ENCODE data around the gene RHBDF1.

Gene RHBDF1

DNA sequence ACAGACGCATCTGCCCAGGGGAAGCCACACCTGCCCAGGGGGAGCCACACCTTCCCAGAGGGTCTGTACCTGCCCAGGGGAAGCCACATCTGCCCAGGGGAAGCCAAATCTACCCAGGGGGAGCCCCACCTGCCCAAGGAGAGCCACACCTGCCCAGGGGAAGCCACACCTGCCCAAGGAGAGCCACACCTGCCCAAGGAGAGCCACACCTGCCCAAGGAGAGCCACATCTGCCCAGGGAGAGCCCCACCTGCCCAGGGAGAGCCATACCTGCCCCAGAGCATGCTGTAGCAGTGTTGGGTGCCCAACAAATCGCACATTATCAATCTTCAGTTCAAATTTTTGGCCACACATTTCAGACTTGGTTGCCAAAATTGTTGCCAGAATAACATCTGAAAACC lies 46.4 kb upstream of the RHBDF1 start:
- ATAC-seq (ENCODE audit: low read depth) (no peak), DNase-seq (ENCODE audit: low spot score) (no peak)
- Histone ChIP-seq H3K4me1 (ENCODE audit: insufficient read depth, poor library complexity, severe bottlenecking) (no peaks in the 10 kb centered on the region), H3K4me3 (ENCODE audit: severe bottlenecking) (no peak overlapping the region), H3K36me3 (ENCODE audit: low read depth) (peaks cover 30% of the 10 kb centered on the region), H3K27ac (ENCODE audit: poor library complexity, severe bottlenecking) (no peak overlapping the region), H3K27me3 (ENCODE audit: insufficient read depth, poor library complexity, severe bottlenecking) (no peaks in the 10 kb centered on the region), H3K9me3 (ENCODE audit: severe bottlenecking) (no peaks in the 10 kb centered on the region)
- TF ChIP-seq, protein P1, sequence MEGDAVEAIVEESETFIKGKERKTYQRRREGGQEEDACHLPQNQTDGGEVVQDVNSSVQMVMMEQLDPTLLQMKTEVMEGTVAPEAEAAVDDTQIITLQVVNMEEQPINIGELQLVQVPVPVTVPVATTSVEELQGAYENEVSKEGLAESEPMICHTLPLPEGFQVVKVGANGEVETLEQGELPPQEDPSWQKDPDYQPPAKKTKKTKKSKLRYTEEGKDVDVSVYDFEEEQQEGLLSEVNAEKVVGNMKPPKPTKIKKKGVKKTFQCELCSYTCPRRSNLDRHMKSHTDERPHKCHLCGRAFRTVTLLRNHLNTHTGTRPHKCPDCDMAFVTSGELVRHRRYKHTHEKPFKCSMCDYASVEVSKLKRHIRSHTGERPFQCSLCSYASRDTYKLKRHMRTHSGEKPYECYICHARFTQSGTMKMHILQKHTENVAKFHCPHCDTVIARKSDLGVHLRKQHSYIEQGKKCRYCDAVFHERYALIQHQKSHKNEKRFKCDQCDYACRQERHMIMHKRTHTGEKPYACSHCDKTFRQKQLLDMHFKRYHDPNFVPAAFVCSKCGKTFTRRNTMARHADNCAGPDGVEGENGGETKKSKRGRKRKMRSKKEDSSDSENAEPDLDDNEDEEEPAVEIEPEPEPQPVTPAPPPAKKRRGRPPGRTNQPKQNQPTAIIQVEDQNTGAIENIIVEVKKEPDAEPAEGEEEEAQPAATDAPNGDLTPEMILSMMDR (IDR thresholded peaks at IDR 0.05; ENCODE audit: poor library complexity, severe bottlenecking) = no peak

DNA sequence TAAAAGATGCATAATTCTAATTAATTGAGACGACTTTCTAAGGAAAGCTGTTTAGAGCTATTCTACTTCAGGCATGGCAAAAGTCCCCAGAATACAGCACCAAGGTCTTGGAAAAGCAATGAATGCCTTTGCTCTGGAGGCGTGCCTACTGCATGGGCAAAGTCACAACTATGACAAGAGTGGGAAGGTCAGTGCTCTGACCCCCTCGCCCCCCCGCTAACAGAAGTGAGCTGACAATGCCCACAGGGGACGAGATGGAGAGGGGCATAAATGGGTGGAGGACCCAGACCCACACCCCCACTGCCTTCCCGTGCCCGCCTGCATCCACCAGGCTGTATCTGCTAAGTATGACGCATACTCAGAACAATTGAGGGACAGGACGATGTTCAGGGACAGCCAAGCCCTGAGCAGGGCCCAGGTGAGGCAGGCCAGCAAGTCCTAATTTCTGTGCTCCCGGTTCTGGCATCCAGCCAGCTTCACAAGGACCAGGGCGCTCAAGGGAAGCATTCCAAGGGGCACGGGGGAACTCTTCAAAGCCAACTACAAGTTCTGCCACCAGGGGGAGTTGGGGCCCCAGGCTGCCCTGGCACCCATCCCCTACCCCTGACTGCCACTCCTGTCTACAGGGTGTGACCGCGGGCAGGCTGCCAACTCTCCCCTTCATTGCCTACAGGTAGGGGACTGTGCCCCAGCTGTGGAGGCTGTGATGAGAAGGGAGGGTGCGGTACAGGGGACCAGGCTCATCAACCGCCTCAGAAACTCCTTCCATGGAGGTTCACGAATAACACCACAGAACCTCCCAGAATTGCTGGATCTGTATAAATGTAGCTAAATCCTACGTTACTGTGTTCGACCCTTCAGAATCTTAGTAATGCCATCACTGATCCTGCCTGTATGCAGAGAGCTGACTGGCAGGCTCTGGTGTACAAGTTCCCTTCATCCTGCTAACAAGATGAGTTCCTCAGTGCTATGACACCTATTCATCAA lies 45.2 kb upstream of the RHBDF1 start:
- Histone ChIP-seq H3K4me3 (ENCODE audit: severe bottlenecking) (no peak overlapping the region), H3K27me3 (ENCODE audit: insufficient read depth, poor library complexity, severe bottlenecking) (no peaks in the 10 kb centered on the region), H3K27ac (ENCODE audit: poor library complexity, severe bottlenecking) (no peak overlapping the region), H3K4me1 (ENCODE audit: insufficient read depth, poor library complexity, severe bottlenecking) (no peaks in the 10 kb centered on the region), H3K36me3 (ENCODE audit: low read depth) (peaks cover 39% of the 10 kb centered on the region), H3K9me3 (ENCODE audit: severe bottlenecking) (no peaks in the 10 kb centered on the region)
- ATAC-seq (ENCODE audit: low read depth) (peak; percentile 76), DNase-seq (ENCODE audit: low spot score) (no peak)
- TF ChIP-seq, protein P1 (IDR thresholded peaks at IDR 0.05; ENCODE audit: poor library complexity, severe bottlenecking) = peak; percentile 84

DNA sequence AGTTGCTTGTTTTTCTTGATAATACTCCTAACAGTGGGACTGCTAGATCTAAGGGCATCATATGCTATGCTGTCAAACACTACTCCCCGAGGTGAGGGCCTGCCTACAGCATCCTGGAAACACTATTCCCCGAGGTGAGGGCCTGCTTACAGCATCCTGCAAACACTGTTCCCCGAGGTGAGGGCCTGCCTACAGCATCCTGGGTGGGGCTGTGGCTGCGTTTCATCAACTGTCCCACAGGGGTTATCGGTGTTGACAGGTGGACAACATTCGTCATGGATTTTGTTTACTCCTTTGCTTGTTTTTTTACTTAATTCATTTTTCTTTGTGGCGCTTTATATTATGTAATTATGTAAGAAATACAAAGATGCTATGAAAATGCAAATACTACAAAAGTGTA lies 43.6 kb upstream of the RHBDF1 start:
- TF ChIP-seq, protein P1 (IDR thresholded peaks at IDR 0.05; ENCODE audit: poor library complexity, severe bottlenecking) = no peak
- Histone ChIP-seq H3K36me3 (ENCODE audit: low read depth) (peaks cover 48% of the 10 kb centered on the region), H3K9me3 (ENCODE audit: severe bottlenecking) (no peaks in the 10 kb centered on the region), H3K4me1 (ENCODE audit: insufficient read depth, poor library complexity, severe bottlenecking) (no peaks in the 10 kb centered on the region), H3K4me3 (ENCODE audit: severe bottlenecking) (no peak overlapping the region), H3K27ac (ENCODE audit: poor library complexity, severe bottlenecking) (no peak overlapping the region), H3K27me3 (ENCODE audit: insufficient read depth, poor library complexity, severe bottlenecking) (no peaks in the 10 kb centered on the region)
- ATAC-seq (ENCODE audit: low read depth) (no peak), DNase-seq (ENCODE audit: low spot score) (no peak)

DNA sequence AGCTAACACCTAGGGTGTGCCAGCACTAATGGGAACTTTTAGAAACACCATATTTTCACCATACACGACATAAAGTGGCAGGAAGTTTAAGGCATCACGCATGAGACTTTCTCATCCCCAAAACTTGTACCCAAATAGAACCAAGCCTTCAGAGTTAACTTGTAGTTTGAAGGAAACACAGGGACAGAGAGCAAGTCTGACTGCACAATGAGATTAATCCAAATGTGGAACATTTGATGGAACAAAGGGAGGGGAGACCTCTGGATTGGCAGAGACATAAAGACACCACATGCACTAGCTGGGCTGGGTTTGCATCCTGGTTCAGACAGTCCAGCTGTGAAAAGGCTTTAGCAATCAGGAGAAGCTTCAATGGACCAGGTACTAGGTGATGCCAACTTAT lies 41.9 kb upstream of the RHBDF1 start:
- Histone ChIP-seq H3K4me1 (ENCODE audit: insufficient read depth, poor library complexity, severe bottlenecking) (no peaks in the 10 kb centered on the region), H3K9me3 (ENCODE audit: severe bottlenecking) (no peaks in the 10 kb centered on the region), H3K27me3 (ENCODE audit: insufficient read depth, poor library complexity, severe bottlenecking) (no peaks in the 10 kb centered on the region), H3K27ac (ENCODE audit: poor library complexity, severe bottlenecking) (no peak overlapping the region), H3K36me3 (ENCODE audit: low read depth) (peaks cover 65% of the 10 kb centered on the region), H3K4me3 (ENCODE audit: severe bottlenecking) (no peak overlapping the region)
- DNase-seq (ENCODE audit: low spot score) (no peak), ATAC-seq (ENCODE audit: low read depth) (no peak)
- TF ChIP-seq, protein P1 (IDR thresholded peaks at IDR 0.05; ENCODE audit: poor library complexity, severe bottlenecking) = no peak

Data from RWPE2 (cell line).